ENCODE data around the gene DDO.

- TF ChIP-seq CTCF (optimal IDR thresholded peaks at IDR 0.05 in 1 of 3, IDR thresholded peaks at IDR 0.05 in 1 of 3, conservative IDR thresholded peaks at IDR 0.05 in 1 of 3; ENCODE audit: extremely low read depth in 1 of 3, insufficient read depth in 2 of 3, low read length in 3 of 3): no peak
- TF ChIP-seq EZH2 (IDR thresholded peaks at IDR 0.05; ENCODE audit: low read length): no peak
Measured at GRCh38 chr6:110357664-110358552, 57.5 kb downstream of the DDO start, which contains the start of gene METTL24.
